ENCODE results near the gene UVRAG. TPM values are rescaled to one million over a fixed set of nuclear protein-coding genes. Genes with fewer than 3 reads are reported as not detected.
A peak's percentile ranks its signal among the peaks of the same experiment; 100 is the strongest.

UVRAG gene
- total and polyA plus RNA-seq, 2 of the 4 experiments (the other 2 are of a cell fraction), result 5.6 to 10.9 TPM

GRCh38 chr11:75874684-75875341, 59.8 kb downstream of the UVRAG start:
- 69% methylated on average over 2 of the region's 5 CpGs; no CpG with 5 or more reads in 1 of the 2 experiments for WGBS, 2 experiments (ENCODE audit: extremely low coverage in 2 of 2, insufficient read length in 1 of 2)
- Histone ChIP-seq H2AK9ac (replicated peaks; ENCODE audit: low read depth, low read length, poor library complexity) (no peak overlapping the region), H3K36me3 (ENCODE audit: control insufficient read depth, insufficient read depth, low read length) (0 out of 2 replicates have a peak, but pooled peaks cover 1% of the 10 kb centered on the region), H2BK5ac (ENCODE audit: low read depth, low read length, poor library complexity, severe bottlenecking) (no peak overlapping the region), H3K4ac (ENCODE audit: low read depth, low read length) (no peak overlapping the region), H3K4me3 (ENCODE audit: insufficient read depth, low read depth, low read length) (no peak overlapping the region), H4K20me1 (ENCODE audit: insufficient read depth, low read length) (no peaks in the 10 kb centered on the region; the same call in 1 of the 2 replicates), H3K14ac (replicated peaks; ENCODE audit: low read depth, low read length) (no peak overlapping the region), H4K91ac (ENCODE audit: insufficient read depth, low read depth, low read length) (no peak overlapping the region), H4K5ac (ENCODE audit: low read depth, low read length) (no peak overlapping the region), H3K27me3 (ENCODE audit: control insufficient read depth, insufficient read depth, low read length) (no peaks in the 10 kb centered on the region), H3K9ac (ENCODE audit: low read depth, low read length) (no peak overlapping the region), H3K27ac (ENCODE audit: insufficient read depth, low read length) (no peak overlapping the region), H3K79me1 (ENCODE audit: low read depth in 1 of 2, low read length in 2 of 2) (0 out of 4 replicates have a peak, but pooled peaks cover 0 to 4% of the 10 kb centered on the region in 2 experiments), H2AK5ac (ENCODE audit: low read depth, low read length) (no peak overlapping the region), H2BK15ac (ENCODE audit: low read depth, low read length) (no peak overlapping the region), H3K9me1 (ENCODE audit: insufficient read depth, low read length) (no peaks in the 10 kb centered on the region), H3K18ac (ENCODE audit: low read depth, low read length) (no peak overlapping the region), H3K9me3 (ENCODE audit: control insufficient read depth, insufficient read depth, low read length) (no peaks in the 10 kb centered on the region), H2BK120ac (ENCODE audit: low read depth, low read length) (no peak overlapping the region), H2BK20ac (ENCODE audit: low read depth, low read length) (no peak overlapping the region), H3K4me1 (ENCODE audit: control insufficient read depth, insufficient read depth, low read length) (no peaks in the 10 kb centered on the region), H4K8ac (ENCODE audit: low read depth in 2 of 2, low read length in 2 of 2) (no peak overlapping the region), H3K23ac (ENCODE audit: low read depth, low read length) (no peak overlapping the region), H2AFZ (replicated peaks; ENCODE audit: low read length, poor library complexity) (no peak overlapping the region), H3K4me2 (ENCODE audit: low read depth, low read length) (no peak overlapping the region), H3K56ac (ENCODE audit: extremely low read depth, insufficient read depth, low read length) (no peak overlapping the region)
- TF ChIP-seq, protein P1, sequence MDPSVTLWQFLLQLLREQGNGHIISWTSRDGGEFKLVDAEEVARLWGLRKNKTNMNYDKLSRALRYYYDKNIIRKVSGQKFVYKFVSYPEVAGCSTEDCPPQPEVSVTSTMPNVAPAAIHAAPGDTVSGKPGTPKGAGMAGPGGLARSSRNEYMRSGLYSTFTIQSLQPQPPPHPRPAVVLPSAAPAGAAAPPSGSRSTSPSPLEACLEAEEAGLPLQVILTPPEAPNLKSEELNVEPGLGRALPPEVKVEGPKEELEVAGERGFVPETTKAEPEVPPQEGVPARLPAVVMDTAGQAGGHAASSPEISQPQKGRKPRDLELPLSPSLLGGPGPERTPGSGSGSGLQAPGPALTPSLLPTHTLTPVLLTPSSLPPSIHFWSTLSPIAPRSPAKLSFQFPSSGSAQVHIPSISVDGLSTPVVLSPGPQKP (IDR thresholded peaks at IDR 0.05; ENCODE audit: borderline replicate concordance, low read depth, low read length), result no peak
- TF ChIP-seq MAZ (IDR thresholded peaks at IDR 0.05; ENCODE audit: borderline replicate concordance, low read depth, low read length) (no peak), RFX5 (IDR thresholded peaks at IDR 0.05; ENCODE audit: low read depth, low read length) (no peak), CTCF (conservative IDR thresholded peaks at IDR 0.05; ENCODE audit: low read depth, low read length) (no peak), MXI1 (IDR thresholded peaks at IDR 0.05; ENCODE audit: borderline replicate concordance, low read depth, low read length) (no peak), MAFK (IDR thresholded peaks at IDR 0.05; ENCODE audit: low read depth, low read length) (peak; percentile 84)
- TF ChIP-seq, protein P2, sequence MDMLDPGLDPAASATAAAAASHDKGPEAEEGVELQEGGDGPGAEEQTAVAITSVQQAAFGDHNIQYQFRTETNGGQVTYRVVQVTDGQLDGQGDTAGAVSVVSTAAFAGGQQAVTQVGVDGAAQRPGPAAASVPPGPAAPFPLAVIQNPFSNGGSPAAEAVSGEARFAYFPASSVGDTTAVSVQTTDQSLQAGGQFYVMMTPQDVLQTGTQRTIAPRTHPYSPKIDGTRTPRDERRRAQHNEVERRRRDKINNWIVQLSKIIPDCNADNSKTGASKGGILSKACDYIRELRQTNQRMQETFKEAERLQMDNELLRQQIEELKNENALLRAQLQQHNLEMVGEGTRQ (IDR thresholded peaks at IDR 0.05; ENCODE audit: low read depth, low read length), result no peak
- POLR2A ChIA-PET (ENCODE audit: unreplicated experiment), result no interaction called here
- no peak for ATAC-seq (ENCODE audit: low read depth)
- no peak for DNase-seq
- intact Hi-C loops (cut with micrococcal nuclease), result no loop called here
- CTCF ChIA-PET, result interaction anchor here (0.6 to 1.0 kb wide), 2 partner anchors 12 to 72 kb away, joined by 4 to 5 read pairs; no protein-coding TSS in a partner anchor
- in situ Hi-C loops (cut with MboI; ENCODE audit: low sequenced_read_pairs), result no loop called here
- dilution Hi-C loops (cut with HindIII; ENCODE audit: low sequenced_read_pairs, unreplicated experiment), result no loop called here
- no TSS peak for BruUV-seq (replicated peaks)

All from IMR-90 (cell line).